Mammary epithelial cell (primary cell): ENCODE measurements around the gene TGIF2.

Source experiments
- EZH2 ChIP-seq: IDR thresholded peaks from 2 replicates; pipeline ENCODE4 v1.6.1; 2012; ENCODE audit warnings: low read length, inconsistent platforms, borderline replicate concordance
- TF ChIP-seq, protein P1 (sequence below), 2 donors: IDR thresholded peaks in 1 of 2; conservative IDR thresholded peaks in 1 of 2; 2 replicates each; pipeline ENCODE4 v1.5.1; 2011 to 2012; ENCODE audit warnings: inconsistent platforms in 2 of 2, low read length in 2 of 2, mild to moderate bottlenecking in 2 of 2, control low read depth in 1 of 2, low read depth in 1 of 2; ENCODE audit not compliant: insufficient read depth in 1 of 2; ENCODE audit errors: extremely low read depth in 1 of 2

DNA sequence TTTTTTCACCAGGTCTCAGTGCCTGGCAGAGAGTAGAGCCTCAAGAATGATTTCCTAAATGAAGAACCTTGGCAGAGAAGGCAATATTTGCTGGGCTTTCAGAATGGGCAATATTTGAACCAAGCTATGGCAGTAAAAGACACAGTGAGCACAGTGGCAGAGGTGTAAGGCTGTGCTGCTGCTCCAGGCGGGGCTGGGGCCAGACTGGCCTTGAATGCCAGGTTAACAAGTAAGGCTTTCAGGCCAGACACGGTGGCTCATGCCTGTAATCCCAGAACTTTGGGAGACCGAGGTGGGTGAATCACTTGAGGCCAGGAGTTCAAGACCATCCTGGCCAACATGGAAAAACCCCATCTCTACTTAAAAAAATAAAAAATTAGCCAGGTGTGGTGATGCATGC is 40.6 kb upstream of the TGIF2 start:
- TF ChIP-seq, protein P1, sequence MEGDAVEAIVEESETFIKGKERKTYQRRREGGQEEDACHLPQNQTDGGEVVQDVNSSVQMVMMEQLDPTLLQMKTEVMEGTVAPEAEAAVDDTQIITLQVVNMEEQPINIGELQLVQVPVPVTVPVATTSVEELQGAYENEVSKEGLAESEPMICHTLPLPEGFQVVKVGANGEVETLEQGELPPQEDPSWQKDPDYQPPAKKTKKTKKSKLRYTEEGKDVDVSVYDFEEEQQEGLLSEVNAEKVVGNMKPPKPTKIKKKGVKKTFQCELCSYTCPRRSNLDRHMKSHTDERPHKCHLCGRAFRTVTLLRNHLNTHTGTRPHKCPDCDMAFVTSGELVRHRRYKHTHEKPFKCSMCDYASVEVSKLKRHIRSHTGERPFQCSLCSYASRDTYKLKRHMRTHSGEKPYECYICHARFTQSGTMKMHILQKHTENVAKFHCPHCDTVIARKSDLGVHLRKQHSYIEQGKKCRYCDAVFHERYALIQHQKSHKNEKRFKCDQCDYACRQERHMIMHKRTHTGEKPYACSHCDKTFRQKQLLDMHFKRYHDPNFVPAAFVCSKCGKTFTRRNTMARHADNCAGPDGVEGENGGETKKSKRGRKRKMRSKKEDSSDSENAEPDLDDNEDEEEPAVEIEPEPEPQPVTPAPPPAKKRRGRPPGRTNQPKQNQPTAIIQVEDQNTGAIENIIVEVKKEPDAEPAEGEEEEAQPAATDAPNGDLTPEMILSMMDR (conservative IDR thresholded peaks at IDR 0.05 in 1 of 2, IDR thresholded peaks at IDR 0.05 in 1 of 2; ENCODE audit: extremely low read depth in 1 of 2, insufficient read depth in 1 of 2, low read depth in 1 of 2, low read length in 2 of 2), result no peak
- TF ChIP-seq EZH2, result no peak
